B cell (primary cell): Measurements from ENCODE around the gene HOXA4. TPM values are rescaled to one million over a fixed set of nuclear protein-coding genes. Genes with fewer than 3 reads are reported as not detected.

Experiments
- ATAC-seq: fragments of 200-7000 bp; cut with Tn5 transposase; one replicate; pipeline ENCODE4 v1.10.0; 2021; ENCODE audit warnings: low read depth, mild to moderate bottlenecking, moderate number of reproducible peaks, moderate library complexity
- CTCF ChIA-PET: fragments of 350-600 bp; sonication (Branson Sonifier 250); formaldehyde crosslinking; loops from one replicate; lab custom pipeline; 2021; ENCODE audit warnings: antibody characterized with exemption, inconsistent platforms; lab: Charles Lee
- POLR2A ChIA-PET: fragments of 350-600 bp; sonication (Branson Sonifier 250); formaldehyde crosslinking; loops from one replicate; lab custom pipeline; 2021; ENCODE audit warnings: antibody characterized with exemption; lab: Charles Lee
- DNase-seq: peaks from one replicate; pipeline ENCODE4 v3.0.0; 2013
- H2AFZ ChIP-seq: 2 replicates; pipeline ENCODE4 v1.6.1; 2012; ENCODE audit warnings: mild to moderate bottlenecking, low read depth, low read length; ENCODE audit not compliant: insufficient read depth, poor library complexity, severe bottlenecking
- H3K27ac ChIP-seq, 2 donors: 1 replicate in 1 of 2; 2 replicates in 1 of 2; pipeline ENCODE4 v1.5.1; 2012 to 2013; ENCODE audit warnings: low read length in 2 of 2, mild to moderate bottlenecking in 2 of 2, moderate library complexity in 1 of 2
- H3K27me3 ChIP-seq, 4 experiments: fragments of 200-600 bp in 1 of 4; sonication (generic) in 1 of 4; replicated peaks in 1 of 4; 1 replicate in 2 of 4; 2 replicates in 2 of 4; pipeline versions ENCODE4 v1.6.1 to v1.7.0; 2013 to 2016; ENCODE audit warnings: low read length in 3 of 4, mild to moderate bottlenecking in 2 of 4, mixed read lengths in 1 of 4, moderate library complexity in 1 of 4; ENCODE audit not compliant: insufficient read depth in 4 of 4, control insufficient read depth in 3 of 4; ENCODE audit errors: control extremely low read depth in 1 of 4
- H3K36me3 ChIP-seq, 2 experiments: replicated peaks in 1 of 2; 1 replicate in 1 of 2; 2 replicates in 1 of 2; pipeline versions ENCODE4 v1.6.1 to v1.7.1; 2013; ENCODE audit warnings: low read length in 1 of 2; ENCODE audit not compliant: insufficient read depth in 2 of 2, control insufficient read depth in 1 of 2; ENCODE audit errors: control extremely low read depth in 1 of 2, extremely low read depth in 1 of 2
- H3K4me1 ChIP-seq, 2 donors: fragments of 200-600 bp in 1 of 2; sonication (generic) in 1 of 2; 1 replicate in 1 of 2; 2 replicates in 1 of 2; pipeline versions ENCODE4 v1.5.1 to v1.6.1; 2013 to 2017; ENCODE audit warnings: low read length in 2 of 2; ENCODE audit not compliant: control insufficient read depth in 2 of 2, insufficient read depth in 2 of 2
- H3K4me2 ChIP-seq: replicated peaks from 2 replicates; pipeline ENCODE3; 2012; ENCODE audit warnings: mild to moderate bottlenecking, low read depth, low read length; ENCODE audit not compliant: poor library complexity, severe bottlenecking
- H3K4me3 ChIP-seq, 5 experiments: fragments of 200-600 bp in 1 of 5; sonication (generic) in 1 of 5; 1 replicate in 3 of 5; 2 replicates in 2 of 5; pipeline versions ENCODE4 v1.5.1 to v1.7.0; 2011 to 2016; ENCODE audit warnings: low read length in 4 of 5, mild to moderate bottlenecking in 4 of 5, low read depth in 2 of 5, control low read depth in 1 of 5, moderate library complexity in 1 of 5; ENCODE audit not compliant: insufficient read depth in 1 of 5; ENCODE audit errors: control extremely low read depth in 1 of 5, extremely low read depth in 1 of 5
- H3K79me2 ChIP-seq: fragments of 200-600 bp; sonication (generic); one replicate; pipeline ENCODE4 v1.6.0; 2016; ENCODE audit warnings: low read length; ENCODE audit not compliant: control insufficient read depth, insufficient read depth
- H3K9ac ChIP-seq: fragments of 200-600 bp; sonication (generic); 2 replicates; pipeline ENCODE4 v1.6.1; 2017; ENCODE audit warnings: mild to moderate bottlenecking, low read length, moderate library complexity
- H3K9me3 ChIP-seq, 3 donors: one replicate each; pipeline versions ENCODE4 v1.6.1 to v1.7.1; 2013; ENCODE audit warnings: low read length in 2 of 3; ENCODE audit not compliant: control insufficient read depth in 2 of 3, insufficient read depth in 1 of 3; ENCODE audit errors: control extremely low read depth in 1 of 3
- H4K20me1 ChIP-seq: 2 replicates; pipeline ENCODE4 v1.6.0; 2012; ENCODE audit warnings: mild to moderate bottlenecking, low read length; ENCODE audit not compliant: insufficient read depth, control insufficient read depth, poor library complexity, severe bottlenecking
- H3K27ac Mint-ChIP-seq: one replicate; pipeline ENCODE4 v1.8.0; 2021; ENCODE audit warnings: mixed read lengths
- H3K27me3 Mint-ChIP-seq: one replicate; pipeline ENCODE4 v1.8.0; 2021; ENCODE audit warnings: mixed read lengths
- H3K4me1 Mint-ChIP-seq: one replicate; pipeline ENCODE4 v1.8.0; 2021; ENCODE audit warnings: mixed read lengths
- H3K4me3 Mint-ChIP-seq: one replicate; pipeline ENCODE4 v1.8.0; 2021; ENCODE audit warnings: mixed read lengths
- H3K9me3 Mint-ChIP-seq: one replicate; pipeline ENCODE4 v1.8.0; 2022; ENCODE audit warnings: mixed read lengths; ENCODE audit not compliant: insufficient read depth
- CTCF ChIP-seq: fragments of 200-600 bp; IDR thresholded peaks from one replicate; pipeline ENCODE4 v1.8.0; 2022; ENCODE audit warnings: antibody characterized with exemption, mild to moderate bottlenecking
- EZH2 ChIP-seq: IDR thresholded peaks from 2 replicates; pipeline ENCODE4 v1.6.1; 2012; ENCODE audit warnings: borderline replicate concordance, low read depth, mild to moderate bottlenecking, moderate library complexity, low read length; ENCODE audit not compliant: insufficient read depth, poor library complexity, severe bottlenecking
- WGBS: methylation state at CpG from one replicate; pipeline ENCODE4 v1.1.5; 2013; ENCODE audit warnings: missing lambda C conversion rate; ENCODE audit not compliant: insufficient coverage; 5-methylcytosine and 5-hydroxymethylcytosine counted together
- intact Hi-C: fragments of 100-400 bp; cut with micrococcal nuclease; formaldehyde crosslinking; loops from one replicate; pipeline ENCODE4 v1.10.0; 2022
- polyA plus RNA-seq: library from polyadenylated mRNA; depleted of rRNA; stranded (reverse); fragments of >200 nt; gene quantifications from 2 replicates; pipeline ENCODE4 v1.2.3, GENCODE V29; 2012
- total RNA-seq, 2 donors: library from RNA; stranded (reverse); fragments of 120-200 nt in 1 of 2; gene quantifications; 1 replicate in 1 of 2; 2 replicates in 1 of 2; pipeline versions ENCODE4 v1.2.3 to v1.2.4, GENCODE V29; 2013 to 2022

HOXA4 gene
- total and polyA plus RNA-seq, 2 donors (not counting 1 experiment from before 2014, with no cell fraction given) = 0.30 TPM; not detected in 1

- intact Hi-C loops = no loop called here
- Mint-ChIP-seq H3K4me3 (no peak overlapping the region), H3K4me1 (no peaks in the 10 kb centered on the region), H3K27ac (no peak overlapping the region), H3K27me3 (peaks cover 32% of the 10 kb centered on the region), H3K9me3 (no peaks in the 10 kb centered on the region)
- Histone ChIP-seq H3K9ac (no peak overlapping the region), H3K36me3 (no peaks in the 10 kb centered on the region), H3K27me3 (peaks cover 0 to 2% (median 0%) of the 10 kb centered on the region in 4 experiments), H2AFZ (no peak overlapping the region), H3K4me3 (no peak overlapping the region), H3K79me2 (no peaks in the 10 kb centered on the region), H3K9me3 (peaks cover 0 to 3% (median 0%) of the 10 kb centered on the region in 3 donors), H4K20me1 (no peaks in the 10 kb centered on the region), H3K4me2 (no peak overlapping the region), H3K4me1 (no peaks in the 10 kb centered on the region), H3K27ac (no peak overlapping the region)
- DNase-seq (no peak), ATAC-seq (no peak)
- ChIA-PET CTCF (no interaction called here), POLR2A (no interaction called here)
- no peak for TF ChIP-seq CTCF
- 97% methylated on average over 22 of the region's 42 CpGs for WGBS
These were observed 8.3 kb downstream of the HOXA4 start for GRCh38 chr7:27122077-27122910.

GRCh38 chr7:27121684-27122076, 8.9 kb downstream of the HOXA4 start:
- Histone ChIP-seq H2AFZ (no peak overlapping the region), H3K27me3 (peaks cover 0 to 4% (median 0%) of the 10 kb centered on the region in 4 experiments), H3K4me2 (no peak overlapping the region), H3K4me3 (no peak overlapping the region), H3K9me3 (peaks cover 0 to 3% (median 0%) of the 10 kb centered on the region in 3 donors), H3K36me3 (no peaks in the 10 kb centered on the region), H4K20me1 (no peaks in the 10 kb centered on the region), H3K27ac (no peak overlapping the region), H3K4me1 (no peaks in the 10 kb centered on the region), H3K9ac (no peak overlapping the region), H3K79me2 (no peaks in the 10 kb centered on the region)
- DNase-seq = no peak
- intact Hi-C loops = no loop called here
- Mint-ChIP-seq H3K4me3 (no peak overlapping the region), H3K4me1 (no peaks in the 10 kb centered on the region), H3K27ac (no peak overlapping the region), H3K9me3 (no peaks in the 10 kb centered on the region), H3K27me3 (peaks cover 28% of the 10 kb centered on the region)
- no peak for ATAC-seq
- ChIA-PET CTCF (no interaction called here), POLR2A (no interaction called here)
- TF ChIP-seq EZH2 (no peak), CTCF (no peak)
- WGBS = 91% methylated on average over 7 of the region's 7 CpGs
